Loucy (cell line): ENCODE data around the gene IRF7.

Source experiments
- H2AFZ ChIP-seq: fragments of 200-600 bp; sonication (generic); 2 replicates; pipeline ENCODE4 v1.6.0; 2016; ENCODE audit warnings: antibody characterized with exemption, mild to moderate bottlenecking, low read length, moderate library complexity
- H3F3A ChIP-seq: fragments of 200-600 bp; 2 replicates; pipeline ENCODE4 v1.6.0; 2016; ENCODE audit warnings: antibody characterized with exemption, low read depth, mild to moderate bottlenecking
- H3K27me3 ChIP-seq: fragments of 200-600 bp; sonication (generic); 2 replicates; pipeline ENCODE4 v1.6.1; 2014; ENCODE audit warnings: low read length, mild to moderate bottlenecking; ENCODE audit not compliant: insufficient read depth, poor library complexity, severe bottlenecking
- H3K36me3 ChIP-seq: fragments of 200-600 bp; sonication (generic); 2 replicates; pipeline ENCODE4 v1.6.1; 2016; ENCODE audit warnings: low read length; ENCODE audit not compliant: insufficient read depth
- H3K4me1 ChIP-seq: fragments of 200-600 bp; sonication (generic); 2 replicates; pipeline ENCODE4 v1.5.1; 2014; ENCODE audit warnings: low read length, mild to moderate bottlenecking; ENCODE audit not compliant: insufficient read depth, poor library complexity, severe bottlenecking
- H3K4me2 ChIP-seq: fragments of 200-600 bp; sonication (generic); 2 replicates; pipeline ENCODE4 v1.6.0; 2014; ENCODE audit warnings: antibody characterized with exemption, low read length, low read depth, mild to moderate bottlenecking; ENCODE audit not compliant: poor library complexity, severe bottlenecking
- H3K4me3 ChIP-seq: fragments of 200-600 bp; sonication (generic); 2 replicates; pipeline ENCODE4 v1.5.1; 2014; ENCODE audit warnings: low read length, mild to moderate bottlenecking, mixed read lengths; ENCODE audit not compliant: poor library complexity, severe bottlenecking
- H3K79me2 ChIP-seq: fragments of 200-600 bp; sonication (generic); 2 replicates; pipeline ENCODE4 v1.6.1; 2014; ENCODE audit warnings: low read length; ENCODE audit not compliant: insufficient read depth
- H3K9ac ChIP-seq: fragments of 200-600 bp; sonication (generic); 2 replicates; pipeline ENCODE4 v1.6.0; 2014; ENCODE audit warnings: mild to moderate bottlenecking, low read depth, low read length, moderate library complexity; ENCODE audit not compliant: poor library complexity, severe bottlenecking
- H3K9me2 ChIP-seq: fragments of 200-600 bp; sonication (generic); replicated peaks from 2 replicates; pipeline ENCODE4 v1.6.1; 2016; ENCODE audit warnings: low read depth, low read length, mixed read lengths
- H3K9me3 ChIP-seq: fragments of 200-600 bp; sonication (generic); 2 replicates; pipeline ENCODE4 v1.6.1; 2014; ENCODE audit warnings: mild to moderate bottlenecking, antibody characterized with exemption, low read length, low read depth; ENCODE audit not compliant: insufficient read depth
- H4K20me1 ChIP-seq: fragments of 200-600 bp; sonication (generic); 2 replicates; pipeline ENCODE4 v1.6.0; 2014; ENCODE audit warnings: antibody characterized with exemption, low read length, mild to moderate bottlenecking; ENCODE audit not compliant: insufficient read depth, poor library complexity, severe bottlenecking
- CTCF ChIP-seq: fragments of 200-600 bp; sonication (generic); conservative IDR thresholded peaks from 2 replicates; pipeline ENCODE4 v1.5.1; 2014; ENCODE audit warnings: mild to moderate bottlenecking, antibody characterized with exemption, low read length
- EZH2phosphoT487 ChIP-seq: fragments of 200-600 bp; IDR thresholded peaks from 2 replicates; pipeline ENCODE4 v1.6.1; 2018; ENCODE audit warnings: antibody characterized with exemption, mild to moderate bottlenecking, moderate library complexity, borderline replicate concordance

Gene IRF7

GRCh38 chr11:610146-610801, 5.5 kb downstream of the IRF7 start:
- Histone ChIP-seq H3K9me3 (no peaks in the 10 kb centered on the region), H2AFZ (no peak overlapping the region), H3K9me2 (no peaks in the 10 kb centered on the region), H3K79me2 (no peaks in the 10 kb centered on the region), H3F3A (no peaks in the 10 kb centered on the region), H3K4me3 (no peak overlapping the region), H3K4me2 (no peak overlapping the region), H3K9ac (no peak overlapping the region), H4K20me1 (peaks cover 13% of the 10 kb centered on the region), H3K27me3 (no peaks in the 10 kb centered on the region), H3K4me1 (peaks cover 3% of the 10 kb centered on the region), H3K36me3 (peaks cover 79% of the 10 kb centered on the region; the same call in 1 of the 2 replicates)
- no peak for TF ChIP-seq EZH2phosphoT487
- no peak for TF ChIP-seq CTCF

GRCh38 chr11:609341-609811, 6.4 kb downstream of the IRF7 start:
- Histone ChIP-seq H3K4me2 (no peak overlapping the region), H3K4me1 (no peaks in the 10 kb centered on the region), H3K9me3 (no peaks in the 10 kb centered on the region), H4K20me1 (peaks cover 8% of the 10 kb centered on the region), H3K9ac (no peak overlapping the region), H3K9me2 (no peaks in the 10 kb centered on the region), H3K4me3 (no peak overlapping the region), H3F3A (no peaks in the 10 kb centered on the region), H3K27me3 (no peaks in the 10 kb centered on the region), H3K79me2 (no peaks in the 10 kb centered on the region), H3K36me3 (peaks cover 88% of the 10 kb centered on the region; the same call in 1 of the 2 replicates), H2AFZ (no peak overlapping the region)
- no peak for TF ChIP-seq EZH2phosphoT487
- no peak for TF ChIP-seq CTCF

GRCh38 chr11:608791-609251, 6.9 kb downstream of the IRF7 start:
- Histone ChIP-seq H2AFZ (no peak overlapping the region), H4K20me1 (peaks cover 8% of the 10 kb centered on the region), H3K9me2 (no peaks in the 10 kb centered on the region), H3K9me3 (no peaks in the 10 kb centered on the region), H3F3A (no peaks in the 10 kb centered on the region), H3K36me3 (peaks cover 93% of the 10 kb centered on the region; the same call in 1 of the 2 replicates), H3K4me3 (no peak overlapping the region), H3K27me3 (no peaks in the 10 kb centered on the region), H3K79me2 (no peaks in the 10 kb centered on the region), H3K4me2 (no peak overlapping the region), H3K4me1 (no peaks in the 10 kb centered on the region), H3K9ac (no peak overlapping the region)
- TF ChIP-seq CTCF: no peak
- TF ChIP-seq EZH2phosphoT487: no peak
